Raji (cell line): ENCODE measurements around the gene SP140.

Source experiments
- POLR2A ChIP-seq: IDR thresholded peaks from 2 replicates; pipeline ENCODE4 v1.6.1; 2011; ENCODE audit warnings: low read depth, low read length, control low read depth; ENCODE audit not compliant: insufficient read depth

Gene SP140

DNA sequence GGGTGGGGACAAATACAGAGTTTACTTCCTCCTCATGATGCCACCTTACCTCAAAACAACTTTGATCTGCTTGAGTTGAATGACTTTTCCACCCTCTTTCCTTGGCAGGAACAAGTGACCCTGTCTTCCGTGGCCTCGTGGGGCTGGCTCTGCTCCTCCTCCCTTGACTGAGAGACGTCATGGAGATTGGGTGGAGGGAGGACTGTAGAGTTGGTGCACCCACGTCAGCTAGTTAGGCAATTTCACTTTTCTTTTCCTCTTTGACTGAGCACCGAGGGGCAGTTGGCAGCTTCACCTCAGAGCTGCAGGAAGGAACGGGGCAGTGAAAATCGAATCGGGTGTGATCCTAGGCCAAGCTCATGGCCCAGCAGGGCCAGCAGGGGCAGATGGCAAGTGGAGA, at the start of gene SP140:
TSS of gene SP140 (plus strand) at position 251 of the 400 bp plus-strand sequence. CDS start at position 360, 109 bp downstream.
- TF ChIP-seq POLR2A: peak; percentile 71

DNA sequence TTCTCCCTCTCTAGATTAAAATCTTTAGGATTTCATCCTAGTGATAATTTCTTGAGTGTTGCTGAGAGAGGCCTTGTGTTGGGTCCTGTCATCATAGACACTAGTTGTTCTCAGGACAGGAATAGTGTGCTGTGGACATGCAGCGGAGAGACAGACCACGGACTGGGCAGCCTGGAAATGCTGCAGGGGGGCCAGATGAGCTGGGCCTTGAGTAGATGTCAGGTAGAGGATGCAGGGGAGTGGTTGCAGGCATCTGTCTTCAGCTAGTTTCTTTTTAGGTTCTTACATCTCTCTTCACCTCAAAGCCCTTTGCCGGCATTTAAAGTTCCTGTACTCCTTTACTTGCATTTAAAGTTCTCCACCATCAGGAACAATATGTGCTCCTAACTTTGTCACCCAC, 48.5 kb upstream of the SP140 start:
- TF ChIP-seq POLR2A: no peak

DNA sequence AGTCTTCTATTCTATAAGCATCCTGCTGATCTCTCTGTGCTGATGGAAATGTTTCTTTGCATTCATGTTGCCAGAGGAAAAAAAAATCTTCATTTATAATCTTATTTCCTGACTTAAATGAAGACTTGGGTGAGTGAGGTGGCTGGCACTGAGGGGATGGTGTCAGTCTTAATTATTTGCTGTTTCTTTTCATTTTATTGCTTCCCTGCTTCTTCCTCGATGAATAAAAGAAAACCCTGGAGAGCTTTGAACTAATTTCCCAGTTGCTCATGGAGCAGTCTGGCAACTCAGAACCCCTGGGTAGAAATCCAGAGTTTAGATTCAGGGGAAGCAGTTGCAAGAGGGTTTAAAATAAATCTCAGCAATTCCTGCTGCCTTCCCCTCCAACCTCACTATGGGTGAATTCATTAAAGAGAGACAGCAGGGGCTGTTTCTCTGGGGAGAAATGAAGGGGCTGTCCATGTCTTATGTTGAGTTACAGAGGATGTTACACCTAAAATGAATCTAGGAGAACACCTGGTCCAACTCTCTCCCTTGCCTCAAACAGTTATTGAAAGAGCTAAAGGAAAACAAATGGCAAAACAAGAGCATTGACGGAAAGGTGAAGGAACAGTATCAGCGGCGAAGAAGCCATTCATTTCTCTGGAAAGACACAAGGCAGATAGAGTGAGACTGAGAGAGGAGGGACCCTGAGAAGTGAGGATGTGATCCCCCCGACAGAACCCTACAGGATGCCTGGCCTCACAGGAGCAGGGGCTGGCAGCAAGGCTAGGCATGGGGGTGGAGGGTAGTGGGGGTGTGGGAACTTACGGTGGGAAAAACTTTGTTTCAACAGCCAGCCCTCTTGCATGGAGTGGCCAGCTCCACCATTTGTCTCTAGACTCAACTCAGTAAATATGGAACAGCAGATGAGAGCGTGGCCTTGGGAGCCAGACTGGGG, 46.7 kb upstream of the SP140 start:
- TF ChIP-seq POLR2A: no peak

DNA sequence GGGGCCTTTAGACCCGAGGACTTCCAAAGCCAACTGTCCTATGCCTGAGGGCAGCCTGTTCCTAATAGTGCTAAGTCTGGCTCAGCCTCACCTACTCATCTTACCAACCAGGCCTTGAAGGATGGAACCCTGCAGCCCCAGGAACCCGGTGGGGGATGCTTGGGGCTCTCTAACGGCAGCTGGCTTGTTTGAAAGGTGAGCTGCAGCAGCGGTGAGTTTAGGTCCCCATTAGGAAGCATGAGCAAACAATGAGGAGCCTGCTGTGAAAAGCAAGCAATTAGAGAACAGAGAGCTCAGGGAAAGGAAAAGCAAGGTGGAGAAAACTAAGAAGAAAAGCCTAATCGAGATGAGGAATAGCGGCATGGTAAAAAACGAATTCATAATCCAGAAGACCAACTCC, 45.6 kb upstream of the SP140 start:
- no peak for TF ChIP-seq POLR2A

DNA sequence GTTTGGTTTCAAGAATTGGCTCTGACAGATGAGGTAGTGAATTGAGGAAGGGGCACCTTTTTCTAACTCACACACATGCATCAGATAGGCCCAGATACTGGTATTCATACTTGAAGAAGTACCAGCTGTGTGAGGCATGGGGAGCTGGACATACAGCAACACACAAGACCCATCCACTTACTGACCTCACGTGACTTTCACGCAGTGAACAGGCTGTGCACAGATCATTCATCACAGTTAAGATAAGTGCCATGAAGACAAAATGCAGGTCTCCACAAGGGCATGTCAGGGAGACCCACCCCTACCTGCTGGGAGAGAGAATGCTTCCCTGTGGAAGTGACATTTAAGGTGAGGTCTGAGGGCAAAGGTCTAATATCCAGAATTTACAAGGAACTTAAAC, 44.3 kb upstream of the SP140 start:
- no peak for TF ChIP-seq POLR2A

DNA sequence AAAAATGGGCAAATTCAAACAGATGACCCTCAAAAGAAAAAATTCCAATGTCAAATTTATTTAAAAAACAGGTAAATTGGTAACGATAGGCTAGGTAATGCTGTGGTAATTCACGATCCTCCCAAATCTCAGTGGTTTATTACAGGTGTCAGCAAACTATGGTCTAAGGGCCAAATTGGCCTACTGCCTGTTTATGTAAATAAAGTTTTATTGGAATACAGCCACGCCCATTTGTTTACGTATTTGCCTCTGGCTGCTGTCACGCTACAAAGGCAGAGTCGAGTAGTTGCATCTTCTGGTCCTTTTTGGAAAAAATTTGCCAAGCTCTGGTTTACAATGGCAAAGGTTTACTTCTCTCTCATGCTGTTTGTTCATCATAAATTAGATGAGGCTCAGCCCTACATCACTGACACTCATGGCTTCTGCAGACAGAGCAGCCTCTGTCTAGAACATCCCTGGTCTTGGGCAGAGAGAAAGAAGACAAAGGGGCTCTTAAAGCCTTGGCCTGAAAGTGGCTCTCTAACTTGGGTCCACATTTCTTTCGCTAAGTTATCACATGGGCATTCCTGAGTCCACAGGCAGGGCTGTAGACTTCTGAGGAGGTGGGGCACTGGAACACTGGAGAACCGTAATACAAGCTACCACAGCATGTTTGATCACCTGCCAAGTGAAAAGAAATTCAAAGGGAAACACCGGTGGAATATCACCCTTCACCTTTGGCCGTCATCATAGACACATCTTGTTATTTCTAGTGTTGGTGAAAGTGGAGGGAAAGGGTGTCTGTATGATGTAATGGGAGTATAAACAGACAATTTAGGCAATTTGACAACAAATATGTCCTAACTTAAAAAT, 40.6 kb upstream of the SP140 start:
- no peak for TF ChIP-seq POLR2A

DNA sequence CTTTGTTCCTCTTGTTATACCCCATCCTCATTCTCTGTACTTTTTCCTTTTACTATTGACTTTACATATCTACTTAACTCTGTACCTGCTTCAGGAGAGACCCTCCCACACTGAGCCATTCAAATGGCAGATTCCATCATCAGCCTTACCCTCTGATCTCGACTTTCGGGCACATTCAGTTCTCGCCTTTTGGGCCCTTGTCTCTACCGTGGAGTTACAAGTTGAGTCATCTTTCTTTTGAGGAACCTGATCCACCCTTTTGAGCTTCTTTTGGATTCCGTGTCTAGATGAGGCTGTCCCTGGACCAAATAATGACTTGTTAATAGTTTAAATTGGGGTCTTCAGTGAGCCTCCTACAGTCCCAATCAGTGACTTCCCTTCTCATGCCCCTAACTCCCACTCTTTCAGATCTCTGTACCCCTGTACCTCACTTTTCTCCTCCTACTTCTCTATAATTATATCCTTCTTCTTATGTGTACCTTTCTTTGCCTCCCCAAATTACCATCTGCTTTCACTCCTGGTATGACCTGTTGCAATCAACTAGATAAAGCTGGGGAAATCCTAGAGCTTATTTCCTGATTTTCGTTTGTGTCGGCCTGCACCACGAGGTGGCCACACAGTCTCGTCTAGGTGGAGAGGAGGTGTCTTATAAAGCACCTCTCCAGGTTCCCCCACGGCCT, 23.0 kb upstream of the SP140 start:
- no peak for TF ChIP-seq POLR2A

DNA sequence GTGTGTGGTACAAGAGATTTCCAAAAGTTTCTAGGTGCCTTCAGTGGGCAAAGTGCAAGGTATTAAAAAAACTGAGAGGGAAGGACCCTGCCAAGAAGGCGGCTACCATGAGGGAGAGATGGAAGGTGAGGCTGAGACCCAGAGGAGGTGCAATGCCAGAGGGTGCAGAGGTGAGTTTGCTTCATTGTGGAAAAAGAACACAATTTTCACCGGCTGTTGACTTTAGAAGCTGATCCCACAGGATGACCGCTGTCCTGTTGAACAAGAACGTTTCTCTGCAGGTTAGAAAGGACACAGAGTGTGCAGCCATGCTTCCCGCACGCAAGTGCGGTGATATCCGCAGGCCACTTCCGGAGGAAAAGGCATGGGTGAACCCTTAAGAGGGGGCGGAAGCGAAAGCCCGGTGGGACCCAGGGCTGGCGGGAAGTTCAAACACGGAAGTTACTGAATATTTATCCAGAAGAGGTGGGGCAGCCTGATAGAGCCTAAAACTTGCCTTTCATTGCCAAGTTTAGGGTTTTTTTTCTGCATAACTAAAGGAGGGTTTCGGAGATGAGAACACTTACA, 22.3 kb upstream of the SP140 start:
- TF ChIP-seq POLR2A: 0 out of 2 replicates have a peak, but pooled peaks have one; percentile 20

DNA sequence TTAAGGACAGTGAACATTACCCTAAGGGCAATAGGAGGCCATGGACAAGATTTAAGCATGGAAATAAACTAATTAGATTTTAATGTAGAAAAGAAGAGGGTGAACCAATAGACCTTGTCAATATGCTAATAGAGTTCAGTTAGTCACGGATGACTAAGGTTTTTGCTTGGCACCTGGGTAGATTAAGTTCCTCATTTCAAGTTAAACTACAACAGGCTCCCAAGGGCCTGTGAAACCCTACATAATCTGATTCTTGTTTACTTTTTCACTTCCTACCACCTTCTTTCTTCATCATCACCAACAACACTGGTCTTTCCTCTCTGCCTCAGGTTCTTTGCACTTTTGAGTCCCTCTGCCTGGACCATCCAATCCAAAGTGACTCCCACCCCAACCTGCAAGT, 20.5 kb upstream of the SP140 start:
- peak; percentile 32; the same call in 1 of the 2 replicates for TF ChIP-seq POLR2A

DNA sequence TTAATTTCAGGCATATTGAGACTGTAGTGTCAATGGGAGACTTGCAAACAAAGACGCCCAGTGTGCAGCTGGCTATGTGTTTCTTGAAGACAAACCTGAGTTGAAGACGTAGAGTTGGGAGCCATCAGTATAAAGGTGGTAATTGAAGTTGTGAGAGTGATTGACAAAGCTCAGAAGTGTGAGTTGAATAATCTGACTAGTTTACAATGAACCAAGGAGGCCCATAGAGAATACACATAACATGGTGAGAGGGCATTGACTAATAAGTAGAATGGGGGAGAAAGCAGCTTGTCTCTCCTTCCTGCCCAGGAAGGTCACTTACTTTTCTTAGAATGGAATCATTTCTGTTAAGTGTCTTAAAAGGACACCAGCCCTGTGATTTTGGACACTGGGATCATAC, 19.8 kb upstream of the SP140 start:
- no peak for TF ChIP-seq POLR2A

DNA sequence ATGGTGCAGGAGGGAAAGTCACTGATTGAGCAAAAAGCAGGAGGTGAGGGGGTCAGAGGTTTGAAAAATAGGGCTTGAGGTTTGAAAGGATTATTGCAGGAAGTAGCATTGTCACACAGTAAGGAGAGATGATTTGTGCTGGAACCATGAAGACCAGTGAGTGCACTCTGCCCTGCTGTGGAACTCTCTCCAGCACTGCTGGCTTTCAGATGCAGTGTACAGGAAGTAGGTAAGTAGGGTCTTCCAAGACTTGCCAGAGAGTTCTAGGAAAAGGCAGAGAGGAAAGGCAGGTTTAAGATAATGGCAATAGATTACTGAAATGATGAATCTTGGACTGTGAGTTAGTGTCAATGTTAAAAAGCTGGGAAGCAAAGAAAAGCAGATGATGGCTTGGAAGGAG, 17.0 kb upstream of the SP140 start:
- no peak for TF ChIP-seq POLR2A

DNA sequence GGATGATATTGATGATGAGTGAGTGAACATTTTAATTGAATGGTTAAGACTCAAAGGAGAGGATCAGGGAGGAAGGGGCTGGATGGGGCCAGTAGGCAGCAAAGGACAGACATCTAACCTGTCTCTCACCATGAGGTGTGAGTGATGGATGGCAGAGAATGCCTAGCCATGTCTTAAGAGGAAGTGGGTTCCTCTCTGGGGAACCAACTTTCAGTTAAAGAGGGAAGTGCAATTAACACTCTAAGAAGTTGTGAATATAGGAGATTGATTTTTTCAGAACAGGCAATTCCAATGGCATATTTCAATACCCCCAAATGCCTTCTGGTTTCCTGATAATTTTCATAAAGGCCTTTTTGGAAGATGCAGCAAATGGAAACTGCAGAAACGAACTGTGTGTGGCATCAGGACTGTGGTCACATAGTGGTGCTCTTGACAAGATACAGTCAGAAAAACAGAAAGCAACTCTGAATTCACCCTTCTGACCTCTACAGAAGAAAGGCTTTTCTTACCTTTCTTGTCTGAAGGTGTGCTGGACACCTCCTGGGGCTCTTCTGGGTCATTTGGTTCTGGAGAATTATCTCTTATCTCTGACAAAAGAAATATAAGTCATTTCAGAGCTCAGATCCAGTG, 16.0 kb upstream of the SP140 start:
- TF ChIP-seq POLR2A: no peak

DNA sequence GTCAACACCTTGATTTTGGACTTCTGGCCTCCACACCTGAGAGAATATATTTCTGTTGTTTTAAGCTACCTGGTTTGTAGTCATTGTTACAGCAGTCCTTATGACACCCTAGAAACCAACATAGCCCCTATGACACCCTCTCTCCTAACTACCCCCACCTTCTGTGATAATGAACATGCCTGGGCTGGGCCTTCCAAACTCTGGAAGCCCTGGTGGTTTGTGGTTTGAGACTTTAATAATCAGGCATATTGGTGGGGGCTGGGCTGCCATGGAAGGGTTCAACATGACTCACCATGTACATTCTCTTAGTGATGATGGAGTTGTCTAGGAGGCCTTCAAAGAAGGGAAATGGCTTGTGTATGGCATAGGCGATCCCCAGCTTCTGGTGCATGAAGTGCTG, 9.0 kb upstream of the SP140 start:
- TF ChIP-seq POLR2A: no peak

DNA sequence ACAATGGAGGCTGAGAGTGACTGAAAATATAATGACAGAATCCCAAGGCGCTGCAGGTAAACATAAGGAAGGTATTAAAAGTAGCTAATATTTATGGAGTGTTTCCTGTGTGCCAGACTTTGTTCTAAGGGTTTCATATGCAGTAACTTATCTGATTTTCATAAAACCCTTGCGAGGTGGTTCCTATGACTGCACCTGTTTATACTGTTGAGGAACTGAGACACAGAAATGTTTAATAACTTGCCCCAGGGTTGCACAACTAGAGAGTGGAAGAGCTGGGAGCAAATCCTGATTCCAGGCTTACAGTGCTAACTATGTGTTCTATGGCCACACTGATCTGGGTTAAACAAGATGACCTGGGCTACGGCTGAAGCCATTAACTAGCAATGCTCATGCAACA, 8.1 kb upstream of the SP140 start:
- no peak for TF ChIP-seq POLR2A
